Activated naive CD8-positive, alpha-beta T cell treated with anti-CD3 and anti-CD28 coated beads, Interleukin-2, amount 50 U/mL, for 24 hours (primary cell): Measurements from ENCODE around the gene ZFP92.

ENCODE experiments used
- ATAC-seq: fragments of 150-1000 bp; cut with Tn5 transposase; one replicate; pipeline ENCODE4 v1.10.0; 2021
- DNase-seq: peaks from one replicate; pipeline ENCODE4 v3.0.0; 2021
- H3K27ac Mint-ChIP-seq: one replicate; pipeline ENCODE4 v1.8.0; 2021; ENCODE audit warnings: mild to moderate bottlenecking, mixed read lengths
- H3K27me3 Mint-ChIP-seq: one replicate; pipeline ENCODE4 v1.8.0; 2021; ENCODE audit warnings: mixed read lengths
- H3K36me3 Mint-ChIP-seq: one replicate; pipeline ENCODE4 v1.8.0; 2021; ENCODE audit warnings: low read depth, mixed read lengths
- H3K4me1 Mint-ChIP-seq: one replicate; pipeline ENCODE4 v1.8.0; 2021; ENCODE audit warnings: mixed read lengths
- H3K4me3 Mint-ChIP-seq: one replicate; pipeline ENCODE4 v1.8.0; 2021; ENCODE audit warnings: mild to moderate bottlenecking, moderate library complexity, mixed read lengths
- H3K9me3 Mint-ChIP-seq: one replicate; pipeline ENCODE4 v1.8.0; 2021; ENCODE audit warnings: mixed read lengths

Gene ZFP92

DNA sequence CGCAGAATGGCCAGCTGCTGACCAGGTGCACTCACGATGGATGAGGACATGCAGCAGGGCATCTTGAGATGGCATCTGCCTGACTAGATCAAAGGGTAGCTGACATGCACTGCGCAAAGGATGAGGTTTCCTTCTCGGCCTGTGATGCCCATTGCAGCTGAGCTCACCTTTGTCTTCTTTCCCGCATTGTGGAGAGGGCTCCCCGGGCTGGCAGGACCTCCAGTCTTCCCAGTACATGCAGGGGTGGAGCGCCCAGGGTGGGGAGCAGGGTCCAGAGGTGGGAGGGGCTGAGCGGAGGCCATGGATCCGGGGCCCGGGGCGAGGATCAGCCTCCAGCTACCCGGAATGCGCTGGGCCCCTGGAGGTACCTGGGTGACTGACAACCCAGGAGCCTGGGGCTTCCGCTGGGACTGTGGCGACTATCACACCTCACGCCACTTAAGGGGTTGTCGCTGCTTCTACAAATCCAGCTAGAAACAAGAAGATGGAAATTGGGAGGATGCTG, 22.6 kb downstream of the ZFP92 start:
- no peaks in the 10 kb centered on the region for H3K9me3 Mint-ChIP-seq
- no peak overlapping the region for H3K27ac Mint-ChIP-seq
- H3K4me1 Mint-ChIP-seq: no peaks in the 10 kb centered on the region
- H3K36me3 Mint-ChIP-seq: no peaks in the 10 kb centered on the region
- H3K27me3 Mint-ChIP-seq: peaks cover 1% of the 10 kb centered on the region
- DNase-seq (no peak), ATAC-seq (no peak)
- H3K4me3 Mint-ChIP-seq: no peak overlapping the region

DNA sequence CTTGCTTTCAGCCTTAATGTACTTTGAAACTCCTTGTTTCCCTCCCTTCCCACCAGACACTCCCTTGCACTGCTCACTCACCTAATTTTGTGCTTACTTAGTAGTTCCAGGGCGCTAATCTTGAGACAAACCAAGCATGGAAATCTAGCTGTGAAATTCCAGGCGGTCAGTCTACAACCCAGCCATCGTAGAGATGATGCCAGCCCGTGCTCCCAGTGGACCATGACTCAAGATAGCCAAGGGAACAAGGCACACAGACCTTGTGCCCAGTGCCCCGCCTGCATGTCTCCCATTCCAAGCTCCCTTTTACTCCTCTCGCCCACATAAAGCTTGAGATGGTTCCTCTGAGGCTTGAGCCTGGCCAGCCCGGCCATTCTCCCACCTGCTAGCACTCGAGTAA, 23.5 kb downstream of the ZFP92 start:
- H3K27ac Mint-ChIP-seq: no peak overlapping the region
- H3K4me3 Mint-ChIP-seq: no peak overlapping the region
- no peaks in the 10 kb centered on the region for H3K36me3 Mint-ChIP-seq
- H3K27me3 Mint-ChIP-seq: peaks cover 2% of the 10 kb centered on the region
- H3K4me1 Mint-ChIP-seq: no peaks in the 10 kb centered on the region
- ATAC-seq (no peak), DNase-seq (no peak)
- no peaks in the 10 kb centered on the region for H3K9me3 Mint-ChIP-seq

DNA sequence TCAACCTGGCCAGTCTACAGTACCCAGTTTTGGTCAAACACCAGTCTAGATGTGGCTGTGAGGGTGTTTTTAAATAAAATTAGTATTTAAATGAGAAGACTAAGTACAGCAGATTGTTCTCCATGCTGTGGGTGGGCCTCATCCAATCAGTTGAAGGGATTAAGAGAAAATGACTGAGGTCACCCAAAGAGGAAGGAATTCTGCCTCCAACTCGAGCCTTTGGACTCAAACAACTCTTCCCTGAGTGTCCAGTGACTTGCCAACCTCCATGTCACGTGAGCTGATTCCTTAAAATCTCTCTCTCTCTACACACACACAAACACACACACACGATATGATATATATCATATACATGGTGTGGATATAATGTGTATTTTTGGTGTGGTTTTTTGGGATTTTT, 24.6 kb downstream of the ZFP92 start:
- Mint-ChIP-seq H3K27me3 (peaks cover 2% of the 10 kb centered on the region), H3K36me3 (no peaks in the 10 kb centered on the region), H3K4me1 (no peaks in the 10 kb centered on the region), H3K9me3 (no peaks in the 10 kb centered on the region), H3K27ac (no peak overlapping the region), H3K4me3 (no peak overlapping the region)
- ATAC-seq (no peak), DNase-seq (no peak)

DNA sequence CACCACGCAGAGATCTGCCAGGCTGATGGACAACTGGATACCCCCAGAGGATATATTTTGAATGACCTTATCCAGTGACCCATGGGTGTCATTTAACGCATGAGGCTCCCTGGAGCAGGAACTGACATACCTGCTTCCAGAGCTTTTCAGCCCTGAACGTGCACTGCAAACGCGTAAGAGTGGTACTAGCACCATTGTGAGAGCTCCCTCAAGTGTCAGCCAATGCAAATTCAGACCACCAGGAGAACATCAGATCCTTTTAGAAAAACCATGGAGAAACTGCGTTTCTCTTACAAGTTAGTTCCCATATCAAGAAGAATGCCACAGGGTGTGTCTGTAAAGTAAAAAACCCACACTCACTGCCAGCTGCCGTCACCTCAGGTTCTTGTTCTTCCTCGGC, 27.3 kb downstream of the ZFP92 start:
- ATAC-seq: no peak
- Mint-ChIP-seq H3K27me3 (peaks cover 2% of the 10 kb centered on the region), H3K4me3 (no peak overlapping the region), H3K36me3 (no peaks in the 10 kb centered on the region), H3K4me1 (no peaks in the 10 kb centered on the region), H3K27ac (no peak overlapping the region), H3K9me3 (no peaks in the 10 kb centered on the region)
- DNase-seq: no peak

DNA sequence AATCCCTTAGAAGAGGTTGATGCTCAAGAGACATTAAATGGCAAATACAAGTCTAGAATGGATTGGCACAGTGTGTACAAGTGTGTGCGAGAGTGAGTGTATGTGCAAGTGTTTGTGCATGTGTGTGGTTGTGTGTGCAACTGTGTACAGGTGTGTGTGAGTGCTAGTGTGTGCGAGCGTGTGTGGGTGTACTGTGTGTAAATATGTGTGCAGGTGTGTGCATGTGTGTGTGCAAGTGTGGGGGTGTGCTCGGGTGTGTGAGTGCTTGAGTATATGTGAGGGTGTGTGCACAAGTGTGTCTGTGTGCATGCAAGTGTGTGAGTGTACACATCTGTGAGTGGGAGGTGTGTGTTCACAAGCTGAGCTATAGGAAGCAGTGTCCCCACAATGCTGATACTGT, 28.7 kb downstream of the ZFP92 start:
- Mint-ChIP-seq H3K4me3 (no peak overlapping the region), H3K27ac (no peak overlapping the region), H3K4me1 (no peaks in the 10 kb centered on the region), H3K36me3 (no peaks in the 10 kb centered on the region), H3K9me3 (no peaks in the 10 kb centered on the region), H3K27me3 (peaks cover 2% of the 10 kb centered on the region)
- DNase-seq (no peak), ATAC-seq (no peak)

DNA sequence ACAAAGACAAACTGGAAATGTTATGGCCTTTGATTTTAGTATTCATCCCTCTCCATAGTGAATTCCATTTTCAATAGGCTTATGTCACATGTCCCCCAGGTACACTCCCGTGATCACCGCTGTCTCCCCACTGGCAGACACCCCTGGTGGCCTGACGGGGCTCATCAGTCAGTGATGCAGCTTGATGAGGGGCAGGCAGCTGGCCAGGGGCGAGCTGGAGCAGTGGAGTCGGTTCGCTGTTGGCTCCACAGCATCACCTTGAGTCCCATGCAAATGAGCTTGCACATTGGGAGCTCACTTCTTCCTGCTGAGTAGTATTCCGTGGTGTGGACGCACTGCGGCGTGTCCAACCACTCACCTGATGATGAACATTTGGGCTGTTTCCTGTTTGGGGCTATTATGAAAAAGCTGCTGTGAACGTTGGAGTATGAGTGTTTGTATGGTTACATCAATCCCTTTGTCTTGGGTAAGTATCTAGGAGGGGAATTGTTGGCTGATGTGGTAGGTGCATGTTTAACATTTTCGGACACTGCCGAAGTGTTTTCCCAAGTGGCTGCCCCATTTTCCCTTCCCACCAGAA, 29.4 kb downstream of the ZFP92 start:
- no peak overlapping the region for H3K27ac Mint-ChIP-seq
- peaks cover 2% of the 10 kb centered on the region for H3K27me3 Mint-ChIP-seq
- no peak overlapping the region for H3K4me3 Mint-ChIP-seq
- DNase-seq (no peak), ATAC-seq (no peak)
- H3K36me3 Mint-ChIP-seq: no peaks in the 10 kb centered on the region
- no peaks in the 10 kb centered on the region for H3K9me3 Mint-ChIP-seq
- H3K4me1 Mint-ChIP-seq: no peaks in the 10 kb centered on the region

DNA sequence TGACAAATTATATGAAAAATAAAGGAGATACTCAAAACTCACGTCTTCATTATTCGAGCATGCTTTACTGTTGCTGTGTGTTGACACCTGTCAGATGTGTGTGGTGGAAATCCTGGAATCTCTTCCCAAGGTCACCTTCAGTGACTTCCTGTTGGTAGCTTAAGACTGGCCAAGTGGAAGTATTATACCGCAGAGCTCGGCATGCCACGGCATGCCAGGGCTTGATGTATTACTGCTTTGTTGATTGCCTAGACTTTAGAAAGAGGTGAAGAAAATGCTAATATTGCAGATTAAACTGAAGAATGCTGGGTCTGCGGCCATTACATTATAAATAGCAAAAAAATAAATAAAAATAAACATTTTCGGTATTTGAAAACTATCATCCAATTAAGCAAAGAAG, 30.0 kb downstream of the ZFP92 start:
- DNase-seq (no peak), ATAC-seq (no peak)
- H3K27ac Mint-ChIP-seq: no peak overlapping the region
- no peak overlapping the region for H3K4me3 Mint-ChIP-seq
- peaks cover 2% of the 10 kb centered on the region for H3K27me3 Mint-ChIP-seq
- no peaks in the 10 kb centered on the region for H3K36me3 Mint-ChIP-seq
- no peaks in the 10 kb centered on the region for H3K9me3 Mint-ChIP-seq
- H3K4me1 Mint-ChIP-seq: no peaks in the 10 kb centered on the region

DNA sequence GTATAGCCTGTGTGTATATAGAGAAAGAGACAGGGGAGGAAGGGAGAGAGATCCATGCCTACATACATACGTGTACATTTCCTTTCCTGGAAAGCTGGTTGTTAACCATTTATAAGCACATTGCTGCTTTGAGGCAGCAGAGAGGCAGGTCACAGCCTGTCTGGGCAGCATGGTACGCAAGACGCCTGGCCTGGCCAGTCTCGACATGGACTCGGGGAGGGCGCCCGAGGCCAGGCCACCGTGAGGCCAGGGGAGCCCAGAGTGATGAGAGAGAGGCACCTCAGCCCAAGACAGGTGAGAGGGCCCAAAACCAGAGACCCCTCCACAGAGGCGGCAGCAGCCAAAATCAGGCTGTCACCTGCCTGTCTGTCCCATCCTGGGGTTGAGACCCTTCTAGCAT, 30.7 kb downstream of the ZFP92 start:
- no peaks in the 10 kb centered on the region for H3K9me3 Mint-ChIP-seq
- no peaks in the 10 kb centered on the region for H3K4me1 Mint-ChIP-seq
- no peaks in the 10 kb centered on the region for H3K36me3 Mint-ChIP-seq
- H3K4me3 Mint-ChIP-seq: no peak overlapping the region
- no peak for DNase-seq
- peaks cover 2% of the 10 kb centered on the region for H3K27me3 Mint-ChIP-seq
- H3K27ac Mint-ChIP-seq: no peak overlapping the region
- no peak for ATAC-seq

DNA sequence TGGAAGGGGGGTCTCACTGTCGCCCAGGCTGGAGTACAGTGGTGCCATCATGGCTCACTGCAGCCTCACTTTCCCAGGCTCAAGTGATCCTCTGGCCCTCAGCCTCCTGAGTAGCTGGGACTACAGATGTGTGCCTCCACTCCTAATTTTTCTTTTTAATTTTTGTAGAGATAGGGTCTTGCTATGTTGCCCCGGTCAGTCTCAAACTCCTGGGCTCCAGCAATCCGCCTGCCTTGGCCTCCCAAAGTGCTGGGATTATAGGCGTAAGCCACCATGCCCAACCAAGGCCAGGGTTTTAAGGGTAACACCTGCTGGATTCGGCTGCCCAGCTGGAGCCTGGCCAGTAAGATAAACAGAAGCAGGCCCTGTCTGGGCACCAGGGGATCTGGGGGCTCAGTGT, 31.2 kb downstream of the ZFP92 start:
- DNase-seq: no peak
- Mint-ChIP-seq H3K4me3 (no peak overlapping the region), H3K4me1 (no peaks in the 10 kb centered on the region), H3K9me3 (no peaks in the 10 kb centered on the region), H3K27ac (no peak overlapping the region), H3K27me3 (peaks cover 2% of the 10 kb centered on the region), H3K36me3 (no peaks in the 10 kb centered on the region)
- ATAC-seq: no peak

DNA sequence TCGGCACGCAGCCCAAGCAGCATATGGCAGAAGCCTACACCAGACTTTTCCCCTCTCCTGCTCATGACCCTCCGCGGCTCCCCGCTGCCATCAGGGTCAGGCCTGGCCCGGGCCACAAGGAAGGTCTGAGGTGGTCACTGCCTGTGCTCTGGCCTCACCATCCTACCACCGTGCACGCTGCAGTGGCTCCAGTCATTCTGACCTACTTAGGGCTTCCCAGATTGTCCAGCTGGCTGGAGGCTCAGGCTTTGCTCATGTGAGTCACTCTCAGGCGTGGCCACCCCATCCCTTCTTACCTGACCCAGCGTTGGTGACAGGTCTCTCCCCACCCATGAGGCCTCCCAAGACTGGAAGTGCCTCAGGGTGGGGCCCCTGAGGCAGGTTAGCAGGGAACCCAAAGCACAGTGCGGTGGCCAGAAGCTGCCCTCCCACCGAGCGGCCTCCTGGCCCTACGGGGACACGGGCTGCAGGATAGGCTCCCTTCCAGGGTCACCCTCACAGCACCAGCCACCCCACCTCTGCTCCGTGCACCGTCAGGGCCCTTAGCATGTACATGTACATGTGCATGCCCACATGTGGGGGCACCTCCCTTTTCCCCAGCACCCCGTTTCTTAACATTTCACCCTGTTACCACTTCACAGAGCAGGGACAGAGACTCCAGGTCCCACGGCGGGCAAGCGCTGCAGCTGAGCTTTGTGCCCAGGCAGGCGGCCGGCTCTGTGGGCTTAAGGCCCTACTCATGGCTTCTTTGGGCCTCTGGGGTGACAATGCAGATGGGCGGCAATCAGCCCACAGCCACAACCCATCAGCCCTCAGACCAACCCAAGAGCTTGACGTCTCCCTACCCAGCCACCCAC, 32.4 kb downstream of the ZFP92 start:
- Mint-ChIP-seq H3K27ac (no peak overlapping the region), H3K4me3 (no peak overlapping the region)

DNA sequence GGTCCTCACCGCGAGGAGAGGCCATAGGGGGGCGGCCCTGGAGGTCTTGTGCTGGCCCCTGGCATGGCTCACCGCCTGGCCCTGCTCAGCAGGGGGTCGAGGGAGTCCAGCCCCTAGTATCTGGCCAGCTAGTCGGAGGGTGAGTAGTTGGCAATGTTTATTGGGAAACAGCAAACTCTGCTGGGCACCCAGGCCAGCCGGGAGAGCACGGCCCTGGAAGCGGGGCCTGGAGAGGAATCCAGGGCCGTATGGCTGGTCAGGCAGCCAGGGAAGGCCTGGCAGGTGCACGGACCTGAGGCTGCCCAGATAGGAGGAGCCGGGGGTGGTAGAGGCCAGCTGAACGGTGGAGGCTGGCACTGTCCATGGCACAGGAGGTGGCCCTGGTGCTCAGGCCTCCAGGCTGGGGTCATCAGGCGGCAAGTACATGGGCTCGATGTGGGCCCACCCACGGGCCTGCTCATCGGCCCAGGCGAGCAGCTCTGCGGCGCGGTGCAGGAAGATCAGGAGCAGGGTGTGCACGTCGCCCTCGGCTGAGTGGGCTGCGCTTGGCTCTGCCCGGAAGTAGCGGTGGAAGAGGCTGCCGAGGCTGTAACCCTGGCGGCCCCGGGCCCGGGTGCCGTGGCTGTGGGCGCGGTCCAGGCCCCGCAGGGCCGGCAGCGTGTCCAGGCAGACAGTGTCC, 33.2 kb downstream of the ZFP92 start:
- DNase-seq: no peak
- no peaks in the 10 kb centered on the region for H3K9me3 Mint-ChIP-seq
- no peaks in the 10 kb centered on the region for H3K36me3 Mint-ChIP-seq
- no peak overlapping the region for H3K27ac Mint-ChIP-seq
- H3K4me3 Mint-ChIP-seq: no peak overlapping the region
- H3K27me3 Mint-ChIP-seq: no peaks in the 10 kb centered on the region
- no peaks in the 10 kb centered on the region for H3K4me1 Mint-ChIP-seq
- no peak for ATAC-seq

More for the DNA sequence above, 32.4 kb downstream of the ZFP92 start:
- ATAC-seq (no peak), DNase-seq (no peak)
- peaks cover 2% of the 10 kb centered on the region for H3K27me3 Mint-ChIP-seq
- H3K36me3 Mint-ChIP-seq: no peaks in the 10 kb centered on the region
- H3K9me3 Mint-ChIP-seq: no peaks in the 10 kb centered on the region
- H3K4me1 Mint-ChIP-seq: no peaks in the 10 kb centered on the region

DNA sequence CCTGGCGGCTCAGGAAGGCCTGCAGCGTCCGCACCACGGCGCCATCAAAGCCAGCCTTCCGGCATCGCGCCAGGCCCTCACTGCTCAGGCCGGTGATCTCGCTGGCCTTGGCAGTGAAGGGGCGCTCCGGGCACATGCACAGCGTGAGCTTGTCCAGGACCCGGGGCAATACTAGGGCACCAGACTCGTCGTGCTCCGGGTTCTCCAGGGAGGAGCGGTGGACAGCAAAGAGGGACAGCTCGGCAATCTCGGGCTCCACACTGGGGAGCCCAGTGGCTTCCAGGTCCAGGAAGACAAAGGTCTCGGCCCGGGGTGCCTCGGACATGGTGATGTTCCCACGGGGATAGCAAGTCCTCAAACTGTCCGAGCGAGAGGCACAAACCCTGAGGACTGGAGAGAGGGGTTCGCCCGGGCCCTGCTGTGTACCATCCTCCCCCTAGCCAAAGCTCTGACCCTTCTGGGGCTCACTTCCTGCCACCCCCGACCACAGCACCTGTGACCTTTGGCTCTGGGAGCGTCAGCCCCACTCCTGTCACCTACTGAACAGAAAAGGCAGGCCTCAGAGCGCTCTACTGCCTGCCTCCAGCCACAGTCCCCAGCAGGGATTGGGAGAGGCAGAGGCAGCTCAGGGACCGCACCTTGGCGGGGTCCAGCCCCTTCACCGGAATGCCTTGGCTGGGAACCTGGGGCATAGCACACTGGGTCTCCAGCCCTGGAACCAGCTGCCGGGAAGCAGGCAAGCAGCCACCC, 34.0 kb downstream of the ZFP92 start:
- H3K4me3 Mint-ChIP-seq: no peak overlapping the region
- no peaks in the 10 kb centered on the region for H3K4me1 Mint-ChIP-seq
- no peaks in the 10 kb centered on the region for H3K27me3 Mint-ChIP-seq
- H3K27ac Mint-ChIP-seq: no peak overlapping the region
- peaks cover 3% of the 10 kb centered on the region for H3K36me3 Mint-ChIP-seq
- no peak for ATAC-seq
- DNase-seq: no peak
- no peaks in the 10 kb centered on the region for H3K9me3 Mint-ChIP-seq

DNA sequence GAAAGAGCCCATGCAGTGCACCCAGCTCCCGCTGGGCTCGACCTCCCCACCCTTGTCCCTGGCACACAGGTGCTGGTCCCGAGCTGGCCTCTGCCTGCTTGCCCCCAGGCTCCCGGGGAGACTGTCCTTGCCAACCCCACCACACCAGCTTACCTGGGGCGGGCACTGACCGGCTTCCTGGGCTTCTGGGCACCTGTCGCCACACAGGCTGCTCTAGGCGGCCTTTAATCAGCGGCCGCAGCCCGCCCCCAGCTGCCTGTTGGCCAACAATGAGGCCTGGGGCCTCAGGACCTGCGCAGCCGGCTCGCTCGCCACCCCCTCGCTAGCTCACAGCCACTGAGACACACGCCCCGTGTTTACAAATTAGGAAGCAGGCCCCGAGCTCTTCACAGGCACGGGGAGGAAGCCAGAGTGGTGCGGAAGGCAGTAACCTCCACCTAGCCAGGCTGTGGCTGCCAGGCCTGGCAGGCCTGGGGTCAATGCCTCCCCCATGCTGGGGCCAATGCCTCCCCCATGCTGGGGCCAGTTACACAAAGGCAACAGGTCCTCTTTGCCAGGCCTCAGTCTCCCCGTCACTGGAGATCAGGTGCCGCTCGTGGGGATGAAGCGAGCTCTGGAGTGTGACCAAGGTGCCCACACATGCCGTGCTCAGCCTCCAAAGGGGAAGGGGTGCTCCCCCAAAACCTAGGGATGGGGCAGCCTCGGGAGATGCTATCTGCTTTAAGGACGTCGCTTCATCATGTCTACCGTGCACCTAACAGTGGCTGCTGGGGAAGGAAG, 34.8 kb downstream of the ZFP92 start, which contains the start of gene TREX2:
Gene TREX2 (minus strand): TSS at position 201 of the 780 bp plus-strand sequence. CDS start 626 bp downstream, outside the sequence.
- no peaks in the 10 kb centered on the region for H3K4me1 Mint-ChIP-seq
- H3K9me3 Mint-ChIP-seq: no peaks in the 10 kb centered on the region
- ATAC-seq (no peak), DNase-seq (no peak)
- no peaks in the 10 kb centered on the region for H3K27me3 Mint-ChIP-seq
- H3K27ac Mint-ChIP-seq: no peak within 1 kb of the TSS
- peaks cover 3% of the 10 kb centered on the region for H3K36me3 Mint-ChIP-seq
- no peak within 1 kb of the TSS for H3K4me3 Mint-ChIP-seq

DNA sequence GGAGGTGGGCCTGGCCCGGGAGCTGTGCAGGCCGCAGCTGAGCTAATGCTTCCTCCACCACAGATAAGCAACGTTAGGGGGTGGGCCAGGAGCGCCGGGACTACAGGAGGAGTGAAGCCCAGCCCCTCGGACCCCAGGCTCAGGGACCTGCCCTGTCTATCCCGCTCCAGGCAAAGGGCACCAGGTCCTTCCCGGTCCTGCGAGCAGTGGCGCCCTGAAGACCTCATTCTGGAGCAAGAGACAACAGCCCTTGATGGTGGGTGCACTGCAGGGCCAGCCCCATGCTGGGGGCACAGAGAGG, 35.3 kb downstream of the ZFP92 start:
- Mint-ChIP-seq H3K27ac (no peak overlapping the region), H3K27me3 (no peaks in the 10 kb centered on the region), H3K4me3 (no peak overlapping the region), H3K4me1 (no peaks in the 10 kb centered on the region), H3K36me3 (peaks cover 3% of the 10 kb centered on the region), H3K9me3 (no peaks in the 10 kb centered on the region)
- ATAC-seq: no peak
- DNase-seq: no peak
